Measurements from ENCODE around the gene FRMD5. TPM values are rescaled to one million over a fixed set of nuclear protein-coding genes. Genes with fewer than 3 reads are reported as not detected.

Gene FRMD5
- total and polyA plus RNA-seq, 2 donors from 2014 or later, result 0.32 to 0.41 TPM

- FAIRE-seq (no peak), DNase-seq (no peak)
- no peak overlapping the region for H3K27ac ChIP-seq (ENCODE audit: low read depth in 2 of 2, low read length in 2 of 2)
- no peaks in the 10 kb centered on the region for H3K4me1 ChIP-seq (ENCODE audit: control insufficient read depth in 2 of 3, insufficient read depth in 2 of 3, low read depth in 1 of 3, low read length in 3 of 3)
- intact Hi-C loops (cut with DNase I), result no loop called here
- TF ChIP-seq CTCF (IDR thresholded peaks at IDR 0.05; ENCODE audit: borderline replicate concordance, extremely low read depth, insufficient read depth), result no peak
- H3K36me3 ChIP-seq (ENCODE audit: control insufficient read depth in 2 of 3, insufficient read depth in 3 of 3, low read length in 3 of 3), result no peaks in the 10 kb centered on the region
- no peaks in the 10 kb centered on the region for H3K27me3 ChIP-seq (ENCODE audit: control insufficient read depth, insufficient read depth, low read length)
- no peak overlapping the region for H3K9ac ChIP-seq (ENCODE audit: low read length in 3 of 3)
- H3K9me3 ChIP-seq (ENCODE audit: control insufficient read depth in 2 of 3, insufficient read depth in 1 of 3, low read length in 3 of 3), result no peaks in the 10 kb centered on the region
- H3K4me3 ChIP-seq (ENCODE audit: low read length in 3 of 3), result no peak overlapping the region
Measured at GRCh38 chr15:43975770-43976169, 219.3 kb downstream of the FRMD5 start.

- Histone ChIP-seq H3K27ac (ENCODE audit: low read depth in 2 of 2, low read length in 2 of 2) (no peak overlapping the region), H3K4me1 (ENCODE audit: control insufficient read depth in 2 of 3, insufficient read depth in 2 of 3, low read depth in 1 of 3, low read length in 3 of 3) (no peaks in the 10 kb centered on the region), H3K4me3 (ENCODE audit: low read length in 3 of 3) (no peak overlapping the region), H3K27me3 (ENCODE audit: control insufficient read depth, insufficient read depth, low read length) (no peaks in the 10 kb centered on the region), H3K9ac (ENCODE audit: low read length in 3 of 3) (no peak overlapping the region), H3K36me3 (ENCODE audit: control insufficient read depth in 2 of 3, insufficient read depth in 3 of 3, low read length in 3 of 3) (no peaks in the 10 kb centered on the region), H3K9me3 (ENCODE audit: control insufficient read depth in 2 of 3, insufficient read depth in 1 of 3, low read length in 3 of 3) (no peaks in the 10 kb centered on the region)
- intact Hi-C loops (cut with DNase I), result no loop called here
- DNase-seq, result no peak
- no peak for FAIRE-seq
- no peak for TF ChIP-seq CTCF (IDR thresholded peaks at IDR 0.05; ENCODE audit: borderline replicate concordance, extremely low read depth, insufficient read depth)
Measured at GRCh38 chr15:43975326-43975725, 219.7 kb downstream of the FRMD5 start.

- peak; percentile 83 for FAIRE-seq
- TF ChIP-seq CTCF (IDR thresholded peaks at IDR 0.05; ENCODE audit: borderline replicate concordance, extremely low read depth, insufficient read depth), result no peak
Measured at GRCh38 chr15:43974852-43975251, 220.2 kb downstream of the FRMD5 start.

GRCh38 chr15:43969802-43970375 is 225.2 kb downstream of the FRMD5 start:
- H3K9me3 ChIP-seq (ENCODE audit: control insufficient read depth in 2 of 3, insufficient read depth in 1 of 3, low read length in 3 of 3), result no peaks in the 10 kb centered on the region
- no peak overlapping the region for H3K9ac ChIP-seq (ENCODE audit: low read length in 3 of 3)
- H3K27me3 ChIP-seq (ENCODE audit: control insufficient read depth, insufficient read depth, low read length), result no peaks in the 10 kb centered on the region
- no peaks in the 10 kb centered on the region for H3K36me3 ChIP-seq (ENCODE audit: control insufficient read depth in 2 of 3, insufficient read depth in 3 of 3, low read length in 3 of 3)
- no peak for FAIRE-seq
- no peak for TF ChIP-seq CTCF (IDR thresholded peaks at IDR 0.05; ENCODE audit: borderline replicate concordance, extremely low read depth, insufficient read depth)
- H3K27ac ChIP-seq (ENCODE audit: low read depth in 2 of 2, low read length in 2 of 2), result no peak overlapping the region
- intact Hi-C loops (cut with DNase I), result no loop called here
- H3K4me1 ChIP-seq (ENCODE audit: control insufficient read depth in 2 of 3, insufficient read depth in 2 of 3, low read depth in 1 of 3, low read length in 3 of 3), result no peaks in the 10 kb centered on the region
- no peak overlapping the region for H3K4me3 ChIP-seq (ENCODE audit: low read length in 3 of 3)
- no peak for DNase-seq

More at GRCh38 chr15:43974852-43975251, 220.2 kb downstream of the FRMD5 start:
- intact Hi-C loops (cut with DNase I), result no loop called here
- Histone ChIP-seq H3K9ac (ENCODE audit: low read length in 3 of 3) (no peak overlapping the region), H3K27ac (ENCODE audit: low read depth in 2 of 2, low read length in 2 of 2) (no peak overlapping the region), H3K4me3 (ENCODE audit: low read length in 3 of 3) (no peak overlapping the region), H3K36me3 (ENCODE audit: control insufficient read depth in 2 of 3, insufficient read depth in 3 of 3, low read length in 3 of 3) (no peaks in the 10 kb centered on the region), H3K27me3 (ENCODE audit: control insufficient read depth, insufficient read depth, low read length) (no peaks in the 10 kb centered on the region), H3K4me1 (ENCODE audit: control insufficient read depth in 2 of 3, insufficient read depth in 2 of 3, low read depth in 1 of 3, low read length in 3 of 3) (no peaks in the 10 kb centered on the region), H3K9me3 (ENCODE audit: control insufficient read depth in 2 of 3, insufficient read depth in 1 of 3, low read length in 3 of 3) (no peaks in the 10 kb centered on the region)
- DNase-seq, result peak in 3 of 5 donors; percentile 25 to 75 (median 62)
